ENCODE measurements around the gene GADD45G. TPM values are rescaled to one million over a fixed set of nuclear protein-coding genes. Genes with fewer than 3 reads are reported as not detected.

Gene GADD45G
- total RNA-seq, 2 donors from 2014 or later = 9.2 to 20.7 TPM

DNA sequence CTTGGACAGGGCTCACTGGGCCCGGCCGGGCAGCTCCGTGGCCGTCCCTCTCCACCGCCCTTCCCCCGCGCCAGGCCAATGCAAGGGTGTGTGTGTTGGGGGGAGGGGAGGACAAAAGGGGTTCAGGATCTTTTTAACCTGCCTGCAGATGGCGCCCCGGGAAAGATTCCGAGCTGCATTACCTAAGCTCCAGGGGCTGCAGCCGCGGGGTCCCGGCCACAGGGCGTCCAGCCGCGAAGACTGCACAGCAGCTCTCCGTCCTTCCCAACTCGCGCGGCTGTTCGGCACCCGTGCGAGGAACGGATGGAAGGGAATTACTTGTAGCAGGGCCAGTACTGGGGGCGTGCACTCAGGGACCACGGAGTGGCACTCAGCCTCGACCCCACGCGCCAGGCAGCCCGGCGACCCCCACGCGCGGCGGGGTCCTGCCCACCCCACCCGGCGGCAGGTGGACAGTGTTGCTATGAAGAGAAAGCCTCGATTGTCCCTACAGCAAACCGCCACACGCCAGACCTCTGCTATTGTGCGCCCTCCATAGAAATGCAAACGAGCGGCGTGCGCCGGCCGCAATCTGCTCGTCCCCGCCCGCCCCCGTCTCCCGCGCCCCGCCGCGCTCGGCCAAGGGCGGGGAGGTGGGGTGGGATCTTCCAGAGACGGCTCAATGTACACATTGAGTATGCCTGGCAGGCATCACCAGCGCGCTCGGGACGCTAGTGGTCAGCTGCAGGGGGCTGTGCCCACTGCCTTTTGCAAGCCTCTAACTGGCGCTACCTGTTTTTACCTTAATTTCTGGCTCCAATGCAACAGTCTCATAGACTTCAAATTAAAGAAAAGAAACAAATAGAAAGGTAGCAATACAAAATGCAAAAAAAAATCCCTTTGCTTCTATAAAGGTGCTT, 796 bp upstream of the GADD45G start:
- intact Hi-C loops (cut with DNase I) = loop anchor here (1.0 to 10.0 kb wide), 4 partner anchors 271 to 499 kb away; no protein-coding TSS in a partner anchor
- DNase-seq (ENCODE audit: low spot score) = peak; percentile 83

DNA sequence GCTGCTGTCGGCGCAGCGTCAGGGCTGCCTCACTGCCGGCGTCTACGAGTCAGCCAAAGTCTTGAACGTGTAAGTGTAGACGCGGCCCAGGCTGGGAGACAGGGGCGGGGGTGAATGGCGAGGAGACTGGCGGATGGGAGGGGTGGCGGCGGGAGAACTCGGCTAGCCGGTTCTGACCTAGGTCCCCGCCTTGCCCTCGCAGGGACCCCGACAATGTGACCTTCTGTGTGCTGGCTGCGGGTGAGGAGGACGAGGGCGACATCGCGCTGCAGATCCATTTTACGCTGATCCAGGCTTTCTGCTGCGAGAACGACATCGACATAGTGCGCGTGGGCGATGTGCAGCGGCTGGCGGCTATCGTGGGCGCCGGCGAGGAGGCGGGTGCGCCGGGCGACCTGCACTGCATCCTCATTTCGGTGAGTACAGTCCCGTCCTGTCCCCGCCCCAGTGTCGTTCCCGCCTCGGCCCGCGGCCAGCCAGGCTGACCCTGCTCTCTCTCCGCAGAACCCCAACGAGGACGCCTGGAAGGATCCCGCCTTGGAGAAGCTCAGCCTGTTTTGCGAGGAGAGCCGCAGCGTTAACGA, 745 bp downstream of the GADD45G start:
- intact Hi-C loops (cut with DNase I) = loop anchor here in 1 of 2 donors (10.0 kb wide), 2 partner anchors 269 to 319 kb away; no protein-coding TSS in a partner anchor
- DNase-seq (ENCODE audit: low spot score) = peak; percentile 92

DNA sequence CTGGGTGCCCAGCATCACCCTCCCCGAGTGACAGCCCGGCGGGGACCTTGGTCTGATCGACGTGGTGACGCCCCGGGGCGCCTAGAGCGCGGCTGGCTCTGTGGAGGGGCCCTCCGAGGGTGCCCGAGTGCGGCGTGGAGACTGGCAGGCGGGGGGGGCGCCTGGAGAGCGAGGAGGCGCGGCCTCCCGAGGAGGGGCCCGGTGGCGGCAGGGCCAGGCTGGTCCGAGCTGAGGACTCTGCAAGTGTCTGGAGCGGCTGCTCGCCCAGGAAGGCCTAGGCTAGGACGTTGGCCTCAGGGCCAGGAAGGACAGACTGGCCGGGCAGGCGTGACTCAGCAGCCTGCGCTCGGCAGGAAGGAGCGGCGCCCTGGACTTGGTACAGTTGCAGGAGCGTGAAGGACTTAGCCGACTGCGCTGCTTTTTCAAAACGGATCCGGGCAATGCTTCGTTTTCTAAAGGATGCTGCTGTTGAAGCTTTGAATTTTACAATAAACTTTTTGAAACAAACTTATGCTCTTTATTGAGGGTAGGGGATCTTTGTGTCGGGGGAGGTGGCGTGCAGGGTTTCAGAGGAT, 1.3 kb downstream of the GADD45G start:
- intact Hi-C loops (cut with DNase I) = loop anchor here in 1 of 2 donors (10.0 kb wide), 2 partner anchors 269 to 319 kb away; no protein-coding TSS in a partner anchor
- DNase-seq (ENCODE audit: low spot score) = peak; percentile 95

- DNase-seq (ENCODE audit: low spot score) = no peak
- intact Hi-C loops (cut with DNase I) = loop anchor here in 1 of 2 donors (10.0 kb wide), 2 partner anchors 268 to 318 kb away; no protein-coding TSS in a partner anchor
These were observed 2.0 kb downstream of the GADD45G start for GRCh38 chr9:89606624-89607311.

DNA sequence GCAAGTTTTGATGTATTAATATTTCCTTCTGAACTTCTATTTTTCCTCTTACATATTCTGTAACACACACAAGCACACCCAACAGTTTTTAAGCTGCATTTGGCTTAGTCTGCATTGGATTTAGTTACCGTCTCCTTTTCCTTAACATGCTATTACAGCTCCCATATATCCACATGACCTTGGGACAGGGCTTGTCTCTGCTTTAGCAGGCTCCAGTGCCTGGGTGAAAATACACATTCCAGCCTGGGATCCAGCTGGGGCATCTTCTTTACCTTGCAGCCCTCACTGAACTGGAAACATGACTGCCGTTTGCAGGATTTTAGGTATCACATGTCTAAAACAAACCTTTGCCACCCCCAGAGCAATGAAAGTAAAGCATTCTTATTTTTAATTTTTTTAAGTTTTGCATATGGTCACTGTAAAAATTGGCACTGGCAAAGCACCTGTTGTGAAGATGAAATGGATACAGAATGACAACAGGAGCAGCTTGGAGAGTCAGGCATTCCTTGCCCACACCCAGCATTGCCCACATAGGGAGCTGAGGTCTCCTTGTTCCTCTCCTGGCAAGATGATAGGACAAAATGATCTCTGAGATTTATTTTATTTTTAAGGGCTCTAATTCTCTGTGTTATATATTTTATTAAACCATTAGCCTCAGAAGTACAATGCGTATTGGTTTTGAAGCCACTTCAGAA, 4.0 kb downstream of the GADD45G start:
- intact Hi-C loops (cut with DNase I) = loop anchor here in 1 of 2 donors (10.0 kb wide), 2 partner anchors 266 to 316 kb away; no protein-coding TSS in a partner anchor
- DNase-seq (ENCODE audit: low spot score) = peak; percentile 2

DNA sequence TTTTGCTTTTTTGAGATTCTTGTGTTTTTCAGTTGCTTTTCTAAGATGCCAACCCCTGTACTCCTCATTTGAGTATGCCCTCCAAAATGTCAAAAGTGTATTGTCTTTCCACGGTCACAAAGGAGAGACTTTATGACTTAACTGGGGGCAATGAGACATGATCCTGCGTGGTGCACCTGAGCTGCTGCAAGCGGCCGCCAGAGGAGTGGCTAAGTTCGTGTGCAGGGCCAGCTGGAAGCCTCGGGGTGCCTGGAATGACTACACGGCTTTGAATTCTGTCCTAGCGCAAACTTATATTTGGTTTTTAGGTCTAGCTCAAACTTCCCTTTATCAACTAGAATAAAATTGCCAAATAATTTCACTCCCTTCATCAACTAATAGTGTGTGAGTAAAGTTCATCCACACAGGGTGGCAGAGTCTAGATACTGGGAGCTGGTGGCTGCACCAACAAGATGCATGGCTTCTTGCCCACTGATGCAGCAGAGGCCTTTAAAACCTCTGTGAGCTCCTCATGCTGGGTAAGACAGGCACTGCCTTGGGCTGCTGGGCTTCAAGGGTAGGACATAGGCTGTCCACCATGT, 4.7 kb downstream of the GADD45G start:
- no peak for DNase-seq (ENCODE audit: low spot score)
- intact Hi-C loops (cut with DNase I) = loop anchor here in 1 of 2 donors (10.0 kb wide), 2 partner anchors 265 to 315 kb away; no protein-coding TSS in a partner anchor

DNA sequence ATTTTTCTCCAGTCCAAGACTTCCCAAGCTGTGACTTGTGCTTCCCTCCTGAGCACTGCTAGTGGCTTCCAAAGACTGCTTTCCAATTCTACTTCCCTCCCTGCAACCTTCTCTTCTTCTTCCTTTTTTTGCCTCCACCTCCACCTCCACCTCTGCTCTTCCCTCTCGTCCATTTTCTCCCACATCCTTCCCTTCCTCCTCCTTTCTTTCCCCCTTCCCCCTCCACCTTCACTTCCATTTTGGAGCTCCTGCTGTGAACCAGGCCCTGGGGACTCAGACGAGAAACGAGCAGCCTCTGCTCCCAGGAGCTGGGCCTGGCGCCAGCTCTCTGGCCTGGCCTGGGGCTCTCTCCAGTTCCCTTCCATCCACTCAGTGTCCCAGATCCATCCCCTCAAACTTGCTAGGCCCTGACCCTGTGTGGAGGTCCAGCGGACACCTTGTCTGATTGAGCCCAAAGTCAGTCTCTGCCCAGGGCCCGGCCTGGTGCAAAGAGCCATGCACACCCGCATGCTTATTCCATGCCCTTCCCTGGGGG, 5.6 kb downstream of the GADD45G start:
- intact Hi-C loops (cut with DNase I) = no loop called here
- no peak for DNase-seq (ENCODE audit: low spot score)

- DNase-seq (ENCODE audit: low spot score) = no peak
- intact Hi-C loops (cut with DNase I) = no loop called here
These were observed 6.6 kb downstream of the GADD45G start for GRCh38 chr9:89611425-89611824.

DNA sequence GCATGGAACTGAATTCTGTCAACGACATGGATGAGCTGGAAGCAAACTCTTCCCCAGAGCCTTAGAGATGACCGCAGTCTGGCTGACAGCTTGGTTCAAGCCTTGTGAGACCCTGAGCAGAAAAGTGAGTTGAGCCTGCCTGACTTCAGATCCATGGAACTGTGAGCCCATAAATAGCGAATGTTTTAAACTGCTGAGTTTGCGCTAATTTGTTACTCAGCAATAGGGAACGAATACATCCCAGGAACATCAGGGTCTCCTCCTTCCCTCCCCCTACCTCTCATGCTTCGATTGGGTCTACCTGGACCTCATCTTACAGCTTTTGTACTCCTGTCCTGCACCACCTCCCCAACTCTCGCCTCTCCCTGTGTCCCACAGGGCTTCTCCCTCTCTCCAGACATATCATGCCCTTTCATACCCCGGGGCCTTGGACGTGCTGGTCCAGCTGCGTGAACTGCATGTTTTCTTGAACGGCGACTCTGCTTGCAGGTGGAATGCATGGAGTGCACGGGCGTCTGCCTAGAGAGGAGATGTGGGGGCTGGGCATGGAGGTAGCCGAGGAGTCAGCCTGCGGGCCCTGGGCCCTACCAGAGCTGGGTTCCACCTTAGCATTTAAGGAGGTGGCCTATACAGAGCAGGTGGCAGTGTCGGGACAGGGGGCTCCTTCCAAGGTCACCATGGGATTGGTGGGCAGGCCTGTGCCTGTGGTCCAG, 7.9 kb downstream of the GADD45G start:
- no peak for DNase-seq (ENCODE audit: low spot score)
- intact Hi-C loops (cut with DNase I) = no loop called here

DNA sequence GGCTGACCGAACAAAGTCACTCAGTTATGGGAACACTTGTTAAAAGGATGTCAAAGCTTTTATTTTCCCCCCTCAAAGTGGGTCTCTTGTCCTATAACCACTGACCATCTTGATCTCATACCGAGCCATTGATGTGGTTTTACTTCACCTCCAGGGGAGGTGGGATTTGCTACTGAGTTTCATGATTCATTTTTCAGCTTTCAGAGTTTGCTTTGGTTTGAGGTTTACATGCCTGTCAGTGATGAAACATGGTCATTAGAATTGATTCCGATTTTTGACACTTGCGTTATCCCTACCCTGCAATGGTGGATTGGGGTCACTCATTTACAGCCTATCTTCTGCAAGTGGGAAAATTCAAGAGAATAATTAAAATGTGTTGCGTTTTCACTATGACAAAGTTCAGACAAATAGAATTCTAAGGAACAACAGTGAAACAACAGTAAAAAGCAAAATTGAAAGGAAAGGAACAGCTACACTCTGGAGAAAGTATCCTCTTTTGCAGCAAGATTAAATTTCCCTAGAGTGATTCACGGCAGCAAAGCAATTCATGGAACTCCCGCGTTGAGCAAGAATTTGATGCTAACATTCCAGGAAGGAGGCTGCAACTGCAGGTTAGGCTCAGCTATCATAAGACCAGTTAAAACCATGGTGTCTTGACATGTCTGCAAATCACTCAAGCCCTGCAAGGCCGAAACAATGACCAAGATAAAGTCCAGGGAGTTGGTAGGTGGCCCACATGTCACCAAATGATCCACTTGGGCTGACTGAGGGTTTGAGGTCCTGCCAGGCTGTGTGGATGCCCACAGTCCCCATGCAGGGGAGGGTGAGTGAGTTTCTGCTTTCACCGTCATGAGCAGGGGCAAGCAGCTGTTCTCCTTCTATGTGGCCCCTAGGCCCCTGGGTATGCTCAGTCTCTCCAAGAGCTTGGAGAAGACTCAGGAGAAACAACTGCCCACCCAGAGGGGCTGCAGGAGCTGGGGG, 9.4 kb downstream of the GADD45G start:
- no peak for DNase-seq (ENCODE audit: low spot score)
- intact Hi-C loops (cut with DNase I) = no loop called here

DNA sequence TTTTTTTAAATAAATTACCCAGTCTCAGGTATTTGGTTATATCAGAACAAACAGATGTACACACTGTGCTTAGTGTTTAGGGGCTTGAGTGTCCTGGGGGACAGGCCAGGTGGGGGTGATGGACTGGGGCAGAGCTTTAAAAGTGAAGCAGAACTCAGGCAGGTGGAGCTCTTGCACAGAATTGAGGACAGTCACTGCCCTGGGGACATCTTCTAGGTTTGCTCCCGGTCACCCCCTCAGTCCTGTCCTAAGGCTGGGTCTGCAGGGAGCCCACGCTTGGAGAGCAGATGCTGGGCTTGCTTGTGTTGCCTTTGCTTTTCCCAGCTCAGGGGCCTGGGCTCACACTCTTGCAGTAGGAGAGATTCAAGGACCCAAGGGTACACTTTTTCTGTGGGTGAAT, 10.8 kb downstream of the GADD45G start:
- no peak for DNase-seq (ENCODE audit: low spot score)
- intact Hi-C loops (cut with DNase I) = no loop called here

DNA sequence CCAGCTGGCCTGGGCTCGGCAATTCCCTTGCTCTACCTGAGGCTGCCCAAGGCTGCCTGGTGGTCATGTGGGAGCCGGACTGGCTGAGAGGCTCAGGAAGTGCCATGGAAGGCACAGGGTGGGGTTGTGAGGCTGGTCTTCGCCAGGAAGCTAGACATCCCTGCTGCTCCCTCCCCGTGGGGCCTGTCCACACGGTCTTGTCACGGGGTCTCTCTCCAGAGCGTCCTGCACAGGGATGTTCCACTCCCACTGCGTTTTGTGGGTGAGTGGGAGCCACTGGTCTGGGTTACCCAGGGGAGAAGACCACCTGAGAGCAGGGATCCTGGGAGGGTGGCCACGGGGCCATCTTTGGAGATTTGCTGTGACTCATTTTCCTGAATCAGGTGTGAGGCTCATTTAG, 11.6 kb downstream of the GADD45G start:
- intact Hi-C loops (cut with DNase I) = no loop called here
- DNase-seq (ENCODE audit: low spot score) = no peak

DNA sequence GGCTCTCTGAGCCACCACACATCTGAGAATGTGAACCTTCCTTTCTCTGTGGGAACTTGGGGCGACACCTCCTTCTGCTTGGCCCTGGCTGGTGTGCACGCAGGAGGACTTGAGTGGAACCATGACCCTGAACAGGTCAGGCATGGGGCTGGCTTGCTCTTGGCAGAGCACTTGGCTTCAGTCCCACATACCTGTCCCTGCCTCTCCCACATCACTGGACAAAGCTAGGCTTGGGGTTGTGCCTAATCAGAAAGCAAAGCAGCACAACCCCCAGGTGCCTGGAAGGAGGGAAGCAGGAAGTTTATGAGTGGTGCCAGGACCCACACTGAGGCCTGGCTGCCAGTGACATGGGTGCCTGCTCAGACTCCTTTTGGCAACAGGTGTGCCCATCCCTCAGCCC, 13.2 kb downstream of the GADD45G start:
- intact Hi-C loops (cut with DNase I) = no loop called here
- DNase-seq (ENCODE audit: low spot score) = no peak

DNA sequence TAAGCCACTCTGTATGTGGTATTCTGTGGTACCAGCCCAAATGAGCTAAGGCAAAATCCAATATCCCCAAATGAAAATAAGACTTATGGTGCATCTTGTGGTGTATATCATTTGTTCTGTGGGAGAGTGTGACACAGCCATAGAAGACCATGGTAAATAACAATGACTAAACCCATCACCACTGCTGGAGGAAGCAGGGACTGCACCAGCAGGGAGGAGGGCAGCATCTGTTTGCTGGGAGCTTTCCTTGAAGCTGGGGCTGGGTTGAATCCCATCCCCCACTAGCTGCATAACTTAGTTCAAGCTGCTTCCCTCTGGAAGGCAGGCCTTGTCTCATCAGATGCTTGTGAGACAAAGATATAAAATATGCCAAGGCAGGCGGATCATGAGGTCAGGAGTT, 14.2 kb downstream of the GADD45G start:
- intact Hi-C loops (cut with DNase I) = no loop called here

DNA sequence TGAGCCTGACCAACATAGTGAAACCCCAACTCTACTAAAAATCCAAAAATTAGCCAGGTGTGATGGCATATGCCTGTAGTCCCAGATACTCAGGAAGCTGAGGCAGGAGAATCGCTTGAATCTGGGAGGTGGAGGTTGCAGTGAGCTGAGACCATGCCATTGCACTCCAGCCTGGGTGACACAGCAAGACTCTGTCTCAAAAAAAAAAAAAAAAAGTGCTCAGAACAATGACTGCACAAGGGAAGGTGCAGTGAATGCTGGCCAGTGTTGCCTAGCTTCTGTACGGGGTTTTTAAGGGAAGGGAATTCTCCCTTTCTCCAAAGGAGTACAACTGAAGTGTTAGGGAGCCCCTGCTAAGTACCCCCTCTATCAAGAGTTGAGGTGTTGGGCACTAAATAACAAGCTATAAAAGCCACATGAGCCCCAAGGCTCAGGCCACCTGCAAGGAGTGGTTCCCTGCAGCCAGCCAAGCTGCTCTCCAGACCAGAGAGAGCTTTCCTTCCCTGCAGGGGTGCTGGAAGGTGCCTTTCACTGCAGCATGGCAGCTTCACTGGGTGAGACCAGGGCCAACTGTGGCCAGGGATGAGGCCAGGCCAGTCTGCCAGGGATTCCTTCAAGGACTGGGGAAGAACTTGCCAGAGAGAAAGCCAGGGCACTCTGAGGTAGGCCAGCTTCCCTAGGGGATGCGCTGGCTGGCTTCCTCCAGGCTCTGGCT, 14.8 kb downstream of the GADD45G start:
- intact Hi-C loops (cut with DNase I) = no loop called here
- DNase-seq (ENCODE audit: low spot score) = no peak

More for the DNA sequence above, 14.2 kb downstream of the GADD45G start:
- DNase-seq (ENCODE audit: low spot score) = no peak

DNA sequence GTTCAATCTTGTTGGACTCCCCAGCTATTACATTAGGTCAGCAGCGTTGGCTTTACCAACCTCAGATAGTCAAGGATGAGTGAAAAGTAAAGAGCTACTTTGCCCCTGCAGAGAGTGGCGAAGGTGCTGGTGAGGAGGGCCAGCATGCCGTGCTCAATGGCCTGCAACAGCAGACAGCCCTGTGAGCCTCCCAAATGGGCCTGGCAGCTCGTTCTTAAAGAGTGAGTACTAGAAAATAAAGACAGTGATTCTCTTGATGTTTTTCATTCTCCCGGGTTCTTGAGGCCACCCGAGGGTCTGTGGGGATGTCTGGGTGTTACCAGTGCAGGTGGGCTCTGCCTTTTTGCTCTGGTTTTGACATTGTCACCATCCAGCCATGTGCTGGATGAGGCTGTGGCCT, 16.2 kb downstream of the GADD45G start:
- intact Hi-C loops (cut with DNase I) = no loop called here
- peak; percentile 53 for DNase-seq (ENCODE audit: low spot score)

All from posterior vena cava (tissue), 2 donors.